IPS-NIHi11 (cell line): Measurements from ENCODE around the gene TEAD3.

Experiments
- DNase-seq: peaks from one replicate; pipeline ENCODE4 v3.0.0; 2012; ENCODE audit warnings: mixed read lengths, low spot score

TEAD3 gene

GRCh38 chr6:35512740-35513139, 15.9 kb upstream of the TEAD3 start, which contains the start of gene TULP1:
TULP1 (minus strand) TSS chr6:35512896; CDS start chr6:35512858, 38 bp downstream.
- peak; percentile 50 for DNase-seq

- DNase-seq = no peak
Measured at GRCh38 chr6:35512006-35512405, 15.1 kb upstream of the TEAD3 start.

DNA sequence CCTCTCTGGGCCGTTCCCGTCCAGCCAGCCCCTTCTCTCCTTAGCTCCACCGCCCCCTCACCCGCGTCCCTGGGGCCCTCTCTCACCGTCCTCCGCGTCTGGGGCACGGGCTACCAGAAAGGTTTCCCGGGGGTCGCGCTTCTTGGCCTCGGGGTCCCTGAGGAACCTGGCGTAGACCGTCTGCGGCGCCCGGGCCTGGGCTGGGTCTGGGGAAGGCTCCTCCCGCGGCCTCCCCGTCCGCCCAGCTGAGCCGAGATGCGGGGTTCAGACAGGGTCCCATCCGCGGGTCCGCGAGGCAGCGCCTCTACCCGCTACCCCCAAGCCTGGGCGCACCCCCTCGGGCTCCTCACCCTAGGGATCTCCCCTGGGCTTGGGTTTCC, 14.7 kb upstream of the TEAD3 start:
- DNase-seq = no peak

DNA sequence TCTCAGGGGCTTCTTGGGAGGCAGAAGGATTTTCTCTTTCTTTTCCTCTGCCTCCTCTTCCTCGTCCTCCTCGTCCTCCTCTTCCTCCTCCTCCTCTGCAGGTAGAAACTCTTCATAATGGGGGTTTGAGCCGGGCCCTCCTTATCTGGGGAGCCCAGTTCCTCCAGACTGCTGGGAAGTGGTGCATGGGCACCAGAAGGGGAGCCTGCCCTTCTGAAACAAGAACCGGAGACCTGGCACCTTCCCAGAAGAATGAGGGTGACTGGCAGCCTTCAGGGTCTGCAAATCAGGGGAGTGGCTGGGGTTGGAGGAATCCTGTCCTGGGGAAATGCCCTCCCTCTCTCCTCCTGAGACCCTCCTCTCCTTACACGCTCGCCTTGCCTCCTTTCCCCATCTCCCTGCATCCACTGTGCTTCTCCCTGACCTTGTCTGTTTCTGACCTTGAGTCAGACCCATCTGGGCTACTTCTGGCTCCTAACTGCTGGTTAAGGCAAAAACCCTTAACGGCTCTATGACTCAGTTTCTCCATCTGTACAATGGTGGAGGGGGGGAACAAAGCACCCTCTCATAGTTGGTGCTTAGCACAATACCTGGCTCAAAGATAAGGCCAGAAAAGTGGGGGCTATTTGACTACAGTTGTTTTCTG, 14.2 kb upstream of the TEAD3 start:
- no peak for DNase-seq

DNA sequence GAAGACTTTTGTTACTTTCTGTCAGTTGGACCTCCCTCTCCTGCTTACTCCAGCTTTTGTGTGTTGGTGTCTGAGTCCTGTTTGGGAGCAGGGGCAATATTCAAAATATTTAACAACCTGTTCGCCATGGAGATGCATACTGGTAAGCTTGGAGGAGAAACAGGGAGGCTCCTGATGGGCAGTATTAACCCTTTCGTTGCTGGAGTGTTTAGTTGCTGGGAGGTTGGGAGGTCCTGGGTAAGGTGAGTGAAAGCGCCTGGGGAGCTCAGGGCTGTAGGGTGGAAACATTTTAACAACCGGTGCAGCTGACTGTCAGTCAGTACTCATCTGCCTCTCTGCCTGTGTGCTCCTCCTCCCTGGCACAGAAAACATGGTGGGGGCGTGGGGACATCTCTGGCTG, 11.7 kb upstream of the TEAD3 start:
- no peak for DNase-seq

DNA sequence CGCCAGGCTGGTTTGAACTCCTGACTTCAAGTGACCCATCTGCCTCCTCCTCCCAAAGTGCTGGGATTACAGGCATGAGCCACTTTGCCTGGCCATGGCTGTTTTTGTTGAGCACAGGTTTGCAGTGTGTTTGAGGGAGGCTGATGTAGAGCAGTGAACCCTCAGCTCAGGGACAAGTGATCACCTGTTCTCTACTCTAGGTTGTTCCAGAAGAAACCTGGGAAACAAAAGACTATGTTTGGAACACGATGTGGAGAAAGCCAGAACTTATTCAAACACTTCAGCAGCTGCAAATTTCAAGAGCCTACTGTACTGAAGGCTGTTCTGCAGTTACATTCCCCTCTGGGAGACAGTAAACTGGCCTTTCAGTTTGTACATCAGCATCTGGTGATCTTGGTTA, 11.1 kb upstream of the TEAD3 start:
- no peak for DNase-seq

GRCh38 chr6:35507221-35507620, 10.3 kb upstream of the TEAD3 start:
- DNase-seq = no peak

- DNase-seq = no peak
Measured at GRCh38 chr6:35506536-35506935, 9.7 kb upstream of the TEAD3 start.

DNA sequence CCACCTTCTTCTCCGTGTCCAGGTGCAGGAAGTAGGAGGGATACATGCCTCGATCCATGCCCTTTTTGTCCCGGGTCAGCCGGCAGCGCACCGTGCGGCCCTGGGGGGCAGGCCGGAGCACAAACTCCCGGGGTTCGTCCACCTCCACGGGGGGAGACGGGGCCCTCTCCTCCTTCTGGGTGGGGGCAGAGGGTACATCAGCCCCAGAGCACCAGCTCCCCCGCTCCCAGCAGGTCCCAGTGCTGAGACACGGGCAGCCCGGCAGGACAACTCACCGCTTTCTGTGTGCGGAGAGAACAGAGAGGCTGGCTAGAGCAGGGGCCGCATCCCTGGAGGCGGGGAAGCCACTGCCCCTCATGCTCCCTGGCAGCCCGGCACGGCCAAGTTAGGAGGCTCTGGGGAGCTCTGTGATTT, 9.1 kb upstream of the TEAD3 start:
- no peak for DNase-seq

DNA sequence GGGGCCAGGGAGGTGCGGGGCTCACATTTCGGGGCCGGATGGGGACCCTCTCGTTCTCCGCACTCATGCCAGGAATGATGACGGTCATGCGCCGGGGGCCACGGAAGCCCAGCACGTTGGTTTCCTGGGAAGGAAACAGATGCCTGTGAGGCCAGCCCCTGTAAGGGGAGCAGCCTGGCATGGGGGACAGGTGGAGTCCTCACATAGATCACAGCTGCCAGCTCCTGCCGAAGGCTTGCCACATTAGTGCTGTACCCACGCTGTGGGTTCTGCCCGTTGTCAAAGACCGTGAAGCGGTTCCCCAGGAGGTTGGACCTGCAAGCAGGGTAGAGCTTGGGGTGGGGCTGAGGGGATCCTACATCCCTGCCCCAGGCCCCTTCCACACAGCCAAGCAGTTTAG, 6.7 kb upstream of the TEAD3 start:
- no peak for DNase-seq

DNA sequence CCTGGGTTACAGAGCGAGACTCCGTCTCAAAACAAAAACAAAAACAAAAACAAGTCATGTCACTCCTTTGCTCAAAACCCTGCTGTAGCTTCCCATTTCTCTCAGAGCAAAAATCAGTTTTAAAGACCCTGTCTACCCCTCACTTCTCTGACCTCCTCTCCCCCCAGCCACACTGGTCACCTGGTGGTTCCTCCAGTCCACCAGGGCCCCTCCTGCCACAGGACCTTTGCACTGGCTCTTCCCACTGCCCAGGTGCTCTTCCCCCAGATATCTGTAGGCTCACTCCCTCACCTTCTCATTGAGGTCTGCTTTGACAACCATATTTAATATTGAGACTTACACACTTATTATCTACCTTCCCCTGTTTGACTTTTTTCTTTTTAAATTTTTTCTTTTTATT, 4.9 kb upstream of the TEAD3 start:
- DNase-seq = no peak

DNA sequence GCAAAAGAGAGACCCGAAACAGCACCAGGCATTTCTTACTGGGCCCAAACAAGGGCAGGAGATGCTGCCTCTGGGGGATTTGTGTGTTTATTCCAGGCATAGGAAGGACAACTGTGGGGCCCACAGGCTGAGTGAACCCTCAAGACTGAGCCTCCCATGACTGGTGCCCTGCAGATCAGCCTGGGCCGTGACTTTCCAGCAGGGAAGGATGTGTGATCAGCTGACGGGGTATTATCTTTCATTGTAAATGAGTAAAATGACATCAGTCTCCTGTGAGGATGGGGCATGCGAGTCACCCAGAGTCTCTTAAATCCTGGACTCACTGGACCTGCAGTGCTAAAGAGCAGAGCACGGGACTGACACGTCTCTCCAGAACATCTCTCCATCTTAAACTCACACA, 3.9 kb upstream of the TEAD3 start:
- DNase-seq = no peak

DNA sequence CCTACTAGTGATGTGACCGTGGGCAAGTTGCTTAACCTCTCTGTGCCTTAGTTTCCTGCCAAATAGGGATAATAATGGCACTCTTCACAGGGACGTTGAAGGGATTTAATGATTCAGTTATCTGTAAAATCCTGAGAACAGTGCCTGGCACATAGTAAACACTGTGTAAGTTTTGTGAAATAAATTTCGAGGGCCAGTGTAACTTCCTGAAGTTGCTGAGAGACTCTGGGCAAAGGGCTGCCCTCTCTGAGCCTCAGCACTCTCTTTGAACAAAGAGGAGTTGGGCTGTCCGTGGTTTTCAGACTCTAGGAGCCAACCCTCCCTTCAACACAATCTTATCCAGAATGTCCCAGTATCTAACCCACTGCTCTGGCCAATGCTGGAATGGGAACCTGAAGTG, 2.5 kb upstream of the TEAD3 start:
- no peak for DNase-seq

- no peak for DNase-seq
Measured at GRCh38 chr6:35498422-35499067, 1.7 kb upstream of the TEAD3 start.

GRCh38 chr6:35497571-35498421, 917 bp upstream of the TEAD3 start:
- DNase-seq = peak; percentile 77

GRCh38 chr6:35496036-35496840, 641 bp downstream of the TEAD3 start:
- DNase-seq = no peak

GRCh38 chr6:35495258-35496035, 1.4 kb downstream of the TEAD3 start:
- DNase-seq = no peak

GRCh38 chr6:35494161-35494563, 2.7 kb downstream of the TEAD3 start:
- DNase-seq = no peak

- no peak for DNase-seq
Measured at GRCh38 chr6:35493307-35493983, 3.4 kb downstream of the TEAD3 start.

- no peak for DNase-seq
Measured at GRCh38 chr6:35492974-35493284, 4.0 kb downstream of the TEAD3 start.
